OCI-LY1 (cell line): ENCODE results near the gene EEFSEC.

Experiments
- H2AFZ ChIP-seq: fragments of 200-600 bp; sonication (generic), shearing (Covaris generic); 2 replicates; pipeline ENCODE4 v1.6.0; 2014; ENCODE audit warnings: antibody characterized with exemption, mild to moderate bottlenecking, low read length
- H3F3A ChIP-seq: fragments of 200-600 bp; sonication (generic), shearing (Covaris generic); 2 replicates; pipeline ENCODE4 v1.6.0; 2014; ENCODE audit warnings: mild to moderate bottlenecking, antibody characterized with exemption, low read length, moderate library complexity; ENCODE audit not compliant: insufficient read depth
- H3K27ac ChIP-seq: fragments of 200-600 bp; sonication (generic); 2 replicates; pipeline ENCODE4 v1.5.1; 2014; ENCODE audit warnings: low read length, mixed run types, mild to moderate bottlenecking, low read depth; ENCODE audit not compliant: poor library complexity, severe bottlenecking
- H3K27me3 ChIP-seq: fragments of 200-600 bp; sonication (generic); 2 replicates; pipeline ENCODE4 v1.6.0; 2014; ENCODE audit warnings: antibody characterized with exemption, mild to moderate bottlenecking, low read length, moderate library complexity; ENCODE audit not compliant: insufficient read depth
- H3K36me3 ChIP-seq: fragments of 200-600 bp; sonication (generic); 2 replicates; pipeline ENCODE4 v1.6.1; 2014; ENCODE audit warnings: mild to moderate bottlenecking, antibody characterized with exemption, low read length, moderate library complexity, mixed read lengths; ENCODE audit not compliant: insufficient read depth
- H3K4me1 ChIP-seq: fragments of 200-600 bp; sonication (generic); 2 replicates; pipeline ENCODE4 v1.5.1; 2014; ENCODE audit warnings: mild to moderate bottlenecking, low read length, moderate library complexity; ENCODE audit not compliant: insufficient read depth, severe bottlenecking
- H3K4me2 ChIP-seq: fragments of 200-600 bp; sonication (generic), shearing (Covaris generic); 2 replicates; pipeline ENCODE4 v1.6.1; 2014; ENCODE audit warnings: low read length
- H3K4me3 ChIP-seq: fragments of 200-600 bp; sonication (generic); 2 replicates; pipeline ENCODE4 v1.5.1; 2014; ENCODE audit warnings: low read length, low read depth, mild to moderate bottlenecking, mixed read lengths; ENCODE audit not compliant: poor library complexity, severe bottlenecking
- H3K79me2 ChIP-seq: fragments of 200-600 bp; shearing (Covaris generic); 2 replicates; pipeline ENCODE4 v1.6.1; 2016; ENCODE audit warnings: mixed run types, low read length, mixed read lengths; ENCODE audit not compliant: insufficient read depth
- H3K9ac ChIP-seq: fragments of 200-600 bp; sonication (generic), shearing (Covaris generic); 2 replicates; pipeline ENCODE4 v1.6.1; 2014; ENCODE audit warnings: mild to moderate bottlenecking, low read length, mixed read lengths
- H3K9me2 ChIP-seq: fragments of 200-600 bp; sonication (generic), shearing (Covaris generic); 2 replicates; pipeline ENCODE4 v1.6.1; 2014; ENCODE audit warnings: low read depth, mild to moderate bottlenecking, low read length, mixed read lengths
- H3K9me3 ChIP-seq: fragments of 200-600 bp; shearing (Covaris generic); 2 replicates; pipeline ENCODE4 v1.6.1; 2014; ENCODE audit warnings: low read length, mixed read lengths
- H4K20me1 ChIP-seq: fragments of 200-600 bp; sonication (generic), shearing (Covaris generic); 2 replicates; pipeline ENCODE4 v1.6.0; 2016; ENCODE audit warnings: mild to moderate bottlenecking, low read length; ENCODE audit not compliant: insufficient read depth
- EZH2 ChIP-seq: fragments of 200-600 bp; sonication (generic), shearing (Covaris generic); IDR thresholded peaks from 2 replicates; pipeline ENCODE4 v1.8.0; 2017; ENCODE audit warnings: borderline replicate concordance, mixed run types, mild to moderate bottlenecking, antibody characterized with exemption, low read length, moderate library complexity, mixed read lengths
- TF ChIP-seq, protein P1 (sequence below): fragments of 200-600 bp; sonication (generic), shearing (Covaris generic); IDR thresholded peaks from 2 replicates; pipeline ENCODE4 v1.5.1; 2017; ENCODE audit warnings: mild to moderate bottlenecking, antibody characterized with exemption, low read length, moderate library complexity, mixed read lengths

EEFSEC gene

DNA sequence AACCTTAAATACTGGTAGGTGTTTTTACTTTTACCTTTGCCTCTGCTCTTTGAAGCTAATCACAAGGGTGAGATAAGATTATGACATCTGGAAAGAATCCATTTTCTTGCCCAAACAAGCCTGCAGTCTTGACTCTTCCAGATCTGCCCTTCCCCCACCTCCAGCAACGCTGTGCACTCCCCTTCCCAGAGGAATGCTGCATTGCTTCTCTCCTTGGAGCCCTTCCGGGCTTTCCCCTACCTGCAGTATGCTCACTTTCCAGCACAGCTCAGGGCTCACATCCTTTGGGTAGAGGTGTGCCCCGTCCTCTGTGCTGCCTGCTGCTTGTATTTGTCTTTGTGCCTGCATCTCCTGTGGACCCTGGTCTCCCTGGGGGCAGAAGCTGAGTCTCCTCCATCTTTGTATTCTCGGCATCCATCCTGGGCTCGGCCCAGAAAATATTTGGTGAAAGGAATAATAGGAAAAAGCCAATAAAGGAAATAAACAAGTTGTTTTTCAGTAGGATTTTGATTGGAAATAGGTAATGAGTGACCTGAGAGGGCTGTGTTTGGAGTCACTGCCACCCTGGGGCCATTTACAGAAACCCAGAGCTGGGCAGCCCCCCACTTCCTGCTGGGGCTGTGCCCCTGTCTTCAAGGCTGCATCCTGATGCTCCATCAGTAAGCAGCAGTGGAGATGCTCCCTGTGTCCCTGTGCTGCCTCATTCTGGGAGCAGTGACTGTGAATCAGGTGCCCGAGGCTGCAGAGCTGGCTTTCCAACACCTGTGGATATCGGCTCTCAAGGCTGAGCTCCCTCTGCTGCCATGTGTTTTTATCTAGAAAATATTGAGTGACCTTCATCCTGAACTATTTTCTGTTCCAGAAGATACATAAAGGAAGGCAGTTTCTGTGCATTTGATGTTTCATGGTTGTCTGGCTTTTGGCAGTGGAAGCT is 117.5 kb downstream of the EEFSEC start:
- Histone ChIP-seq H3K9me3 (no peaks in the 10 kb centered on the region), H3K36me3 (no peaks in the 10 kb centered on the region), H3K79me2 (no peaks in the 10 kb centered on the region), H3K27ac (no peak overlapping the region), H2AFZ (no peak overlapping the region), H3K9me2 (no peaks in the 10 kb centered on the region), H3K27me3 (no peaks in the 10 kb centered on the region), H3K4me3 (no peak overlapping the region), H3F3A (no peaks in the 10 kb centered on the region), H4K20me1 (no peaks in the 10 kb centered on the region), H3K4me1 (no peaks in the 10 kb centered on the region), H3K9ac (no peak overlapping the region), H3K4me2 (no peak overlapping the region)
- TF ChIP-seq, protein P1, sequence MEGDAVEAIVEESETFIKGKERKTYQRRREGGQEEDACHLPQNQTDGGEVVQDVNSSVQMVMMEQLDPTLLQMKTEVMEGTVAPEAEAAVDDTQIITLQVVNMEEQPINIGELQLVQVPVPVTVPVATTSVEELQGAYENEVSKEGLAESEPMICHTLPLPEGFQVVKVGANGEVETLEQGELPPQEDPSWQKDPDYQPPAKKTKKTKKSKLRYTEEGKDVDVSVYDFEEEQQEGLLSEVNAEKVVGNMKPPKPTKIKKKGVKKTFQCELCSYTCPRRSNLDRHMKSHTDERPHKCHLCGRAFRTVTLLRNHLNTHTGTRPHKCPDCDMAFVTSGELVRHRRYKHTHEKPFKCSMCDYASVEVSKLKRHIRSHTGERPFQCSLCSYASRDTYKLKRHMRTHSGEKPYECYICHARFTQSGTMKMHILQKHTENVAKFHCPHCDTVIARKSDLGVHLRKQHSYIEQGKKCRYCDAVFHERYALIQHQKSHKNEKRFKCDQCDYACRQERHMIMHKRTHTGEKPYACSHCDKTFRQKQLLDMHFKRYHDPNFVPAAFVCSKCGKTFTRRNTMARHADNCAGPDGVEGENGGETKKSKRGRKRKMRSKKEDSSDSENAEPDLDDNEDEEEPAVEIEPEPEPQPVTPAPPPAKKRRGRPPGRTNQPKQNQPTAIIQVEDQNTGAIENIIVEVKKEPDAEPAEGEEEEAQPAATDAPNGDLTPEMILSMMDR = no peak
- no peak for TF ChIP-seq EZH2

DNA sequence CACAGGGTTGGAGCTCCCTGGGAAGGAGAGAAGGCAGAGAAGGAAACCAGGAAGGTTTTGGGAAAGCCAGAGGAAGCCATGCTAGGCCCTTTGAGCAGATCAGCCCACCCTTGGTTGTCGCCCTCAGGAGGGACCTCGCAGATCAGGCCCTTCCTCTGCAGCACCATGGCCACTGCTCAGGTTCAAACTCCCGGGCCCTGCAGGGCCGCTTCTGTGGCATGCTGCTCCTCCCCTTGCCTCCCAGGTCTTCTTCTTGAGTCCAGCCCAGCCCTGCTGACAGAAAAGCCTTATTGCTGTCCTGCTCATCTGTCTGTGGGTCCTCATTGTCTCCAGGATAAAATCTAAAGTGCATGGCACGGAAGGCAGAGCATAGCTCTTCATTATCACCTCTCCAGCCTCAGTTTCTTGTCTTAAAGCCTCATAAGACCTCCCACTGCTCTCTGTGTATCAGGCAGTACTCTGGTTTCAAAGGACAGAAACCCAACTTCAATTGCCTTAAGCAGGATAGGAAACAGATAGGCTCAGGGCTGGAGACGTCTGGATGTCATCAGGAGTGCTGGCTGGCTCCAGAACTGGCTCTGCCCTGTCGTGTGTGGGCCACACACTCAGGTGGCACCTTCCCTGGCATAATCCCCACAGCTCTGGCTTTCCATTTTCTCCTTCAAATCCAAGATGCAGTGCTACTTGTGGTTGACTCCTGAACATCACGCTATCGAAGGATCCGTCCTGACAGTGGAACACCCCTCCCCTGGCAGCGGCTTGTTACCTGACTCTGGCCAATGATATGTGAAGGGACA is 118.5 kb downstream of the EEFSEC start:
- Histone ChIP-seq H3K27me3 (no peaks in the 10 kb centered on the region), H3K27ac (no peak overlapping the region), H3K9ac (no peak overlapping the region), H3K4me2 (no peak overlapping the region), H3K9me3 (no peaks in the 10 kb centered on the region), H4K20me1 (no peaks in the 10 kb centered on the region), H3K36me3 (no peaks in the 10 kb centered on the region), H3K79me2 (no peaks in the 10 kb centered on the region), H3K9me2 (no peaks in the 10 kb centered on the region), H3K4me1 (no peaks in the 10 kb centered on the region), H3K4me3 (no peak overlapping the region), H3F3A (no peaks in the 10 kb centered on the region), H2AFZ (no peak overlapping the region)
- TF ChIP-seq EZH2 = no peak
- TF ChIP-seq, protein P1 = no peak

DNA sequence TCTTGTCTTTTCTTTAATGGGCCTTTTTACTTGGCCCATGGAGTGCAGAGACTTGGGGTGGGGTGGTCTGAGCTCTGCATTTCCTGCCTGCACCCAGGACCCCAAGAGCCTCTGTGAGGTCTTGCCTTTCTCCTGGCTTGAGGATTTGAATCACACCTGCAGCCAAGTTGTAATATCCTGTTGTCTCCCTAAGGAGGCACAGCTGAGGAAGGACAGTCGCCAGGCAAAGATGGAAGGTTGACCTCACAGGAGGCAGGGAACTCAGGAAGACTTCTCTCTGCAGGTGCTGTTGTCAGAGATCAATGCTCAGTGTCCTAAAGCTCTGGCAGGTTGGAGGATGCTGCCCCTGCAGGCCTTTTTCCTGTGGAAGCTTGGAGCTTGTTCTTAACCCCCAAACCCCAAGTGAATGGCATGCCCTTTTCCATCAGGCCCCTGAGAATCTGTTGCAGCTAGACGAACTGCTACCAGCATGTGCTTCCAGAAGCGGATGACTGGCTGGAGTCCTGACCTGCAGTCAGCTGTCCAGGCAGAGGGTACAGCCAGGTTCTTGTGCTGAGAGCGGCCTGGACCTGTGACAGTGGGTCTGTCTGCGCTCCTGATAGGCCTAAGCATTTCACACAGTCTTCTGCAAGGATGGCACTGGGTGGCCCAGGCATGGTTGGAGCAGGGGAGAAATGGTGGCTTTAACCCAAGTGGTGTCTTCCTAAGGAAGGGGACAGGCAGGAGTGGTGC is 120.0 kb downstream of the EEFSEC start:
- TF ChIP-seq, protein P1 = no peak
- TF ChIP-seq EZH2 = no peak
- no peak overlapping the region for H3K27ac ChIP-seq
- H3K9me2 ChIP-seq = no peaks in the 10 kb centered on the region
- no peak overlapping the region for H3K4me2 ChIP-seq
- no peaks in the 10 kb centered on the region for H3K36me3 ChIP-seq
- H3K27me3 ChIP-seq = no peaks in the 10 kb centered on the region
- H2AFZ ChIP-seq = no peak overlapping the region
- no peaks in the 10 kb centered on the region for H3K9me3 ChIP-seq
- H3K4me3 ChIP-seq = no peak overlapping the region
- no peaks in the 10 kb centered on the region for H3K4me1 ChIP-seq
- no peak overlapping the region for H3K9ac ChIP-seq
- no peaks in the 10 kb centered on the region for H3F3A ChIP-seq
- no peaks in the 10 kb centered on the region for H4K20me1 ChIP-seq
- H3K79me2 ChIP-seq = no peaks in the 10 kb centered on the region
